H54 (cell line): ENCODE data around the gene R3HDM2.
A peak's percentile ranks its signal among the peaks of the same experiment; 100 is the strongest.

ENCODE experiments used
- DNase-seq: peaks from one replicate; pipeline ENCODE4 v3.0.0; 2011; ENCODE audit warnings: low spot score, mixed read lengths; ENCODE audit not compliant: insufficient read length
- FAIRE-seq: peaks from 3 replicates; lab custom pipeline; 2011; peaks lifted over from hg19 to GRCh38; lab: Jason Lieb, UNC
- POLR2A ChIP-seq: IDR thresholded peaks from 2 replicates; pipeline ENCODE4 v1.6.1; 2011; ENCODE audit warnings: low read depth, mild to moderate bottlenecking, low read length

Gene R3HDM2

GRCh38 chr12:57461917-57462250 is 31.0 kb upstream of the R3HDM2 start:
- no peak for FAIRE-seq
- no peak for DNase-seq
- TF ChIP-seq POLR2A: no peak

- DNase-seq (peak; percentile 54), FAIRE-seq (no peak)
- no peak for TF ChIP-seq POLR2A
Observed at GRCh38 chr12:57461276-57461916, 30.6 kb upstream of the R3HDM2 start.

- TF ChIP-seq POLR2A: no peak
- DNase-seq: no peak
- no peak for FAIRE-seq
Observed at GRCh38 chr12:57460841-57461275, 30.0 kb upstream of the R3HDM2 start.

- no peak for TF ChIP-seq POLR2A
- DNase-seq (no peak), FAIRE-seq (no peak)
Observed at GRCh38 chr12:57460468-57460784, 29.6 kb upstream of the R3HDM2 start.

- DNase-seq: no peak
- no peak for FAIRE-seq
- no peak for TF ChIP-seq POLR2A
Observed at GRCh38 chr12:57459750-57460467, 29.1 kb upstream of the R3HDM2 start, which contains the start of gene GLI1. Gene GLI1, plus strand, starts transcription at chr12:57459785. Its CDS starts 3,907 bp downstream, at chr12:57463692.

GRCh38 chr12:57459055-57459749 is 28.4 kb upstream of the R3HDM2 start:
- no peak for FAIRE-seq
- DNase-seq: peak; percentile 76
- TF ChIP-seq POLR2A: 0 out of 2 replicates have a peak, but pooled peaks have one; percentile 7

- FAIRE-seq: no peak
- no peak for TF ChIP-seq POLR2A
- no peak for DNase-seq
Observed at GRCh38 chr12:57458665-57459054, 27.8 kb upstream of the R3HDM2 start.

- FAIRE-seq: no peak
- TF ChIP-seq POLR2A: no peak
- DNase-seq: no peak
Observed at GRCh38 chr12:57456737-57457490, 26.1 kb upstream of the R3HDM2 start.

- FAIRE-seq: no peak
Observed at GRCh38 chr12:57456145-57456700, 25.4 kb upstream of the R3HDM2 start.

GRCh38 chr12:57455374-57456144 is 24.7 kb upstream of the R3HDM2 start:
- TF ChIP-seq POLR2A: no peak
- no peak for DNase-seq
- FAIRE-seq: no peak

More at GRCh38 chr12:57456145-57456700, 25.4 kb upstream of the R3HDM2 start:
- no peak for TF ChIP-seq POLR2A
- no peak for DNase-seq

GRCh38 chr12:57454566-57455373 is 23.9 kb upstream of the R3HDM2 start, which contains the start of gene INHBE:
Gene INHBE, plus strand, starts transcription at chr12:57455307. Its CDS starts 230 bp downstream, at chr12:57455537.
- DNase-seq: no peak
- TF ChIP-seq POLR2A: no peak
- FAIRE-seq: no peak

GRCh38 chr12:57454213-57454565 is 23.3 kb upstream of the R3HDM2 start:
- no peak for FAIRE-seq

More at GRCh38 chr12:57454213-57454565, 23.3 kb upstream of the R3HDM2 start:
- no peak for DNase-seq
- no peak for TF ChIP-seq POLR2A
